Activated CD4-positive, alpha-beta T cell treated with anti-CD3 and anti-CD28 coated beads for 1 hour (primary cell): ENCODE data around the gene ZBTB7B.
A peak's percentile ranks its signal among the peaks of the same experiment; 100 is the strongest.

Experiments used
- DNase-seq: peaks from one replicate; pipeline ENCODE4 v3.0.0-alpha.2; 2020

The ZBTB7B gene

GRCh38 chr1:155002464-155003226, at the start of gene ZBTB7B:
Gene ZBTB7B, plus strand, starts transcription at chr1:155002802. Its CDS starts 11,859 bp downstream, at chr1:155014661.
- DNase-seq: no peak

GRCh38 chr1:154953611-154954038, 49.0 kb upstream of the ZBTB7B start:
- DNase-seq: no peak

DNA sequence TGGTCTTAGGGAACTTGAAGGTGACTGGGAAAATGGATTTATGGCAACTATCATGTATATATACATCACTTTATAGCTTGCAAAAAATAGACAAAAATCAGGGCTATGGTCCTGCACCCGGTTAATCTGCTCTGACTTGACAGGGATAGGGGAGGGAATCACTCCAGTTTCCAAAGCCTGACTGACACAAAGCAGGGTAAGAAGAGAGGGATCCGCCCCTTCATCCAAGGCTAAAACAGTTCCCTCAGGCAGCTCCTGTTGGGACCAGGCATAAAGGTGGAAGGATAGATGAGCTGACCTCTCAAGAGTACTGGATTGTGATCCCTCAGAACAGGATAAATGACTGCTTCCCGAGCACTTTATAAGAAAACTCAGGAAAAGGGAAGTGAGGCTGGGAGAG, 48.1 kb upstream of the ZBTB7B start:
- no peak for DNase-seq

DNA sequence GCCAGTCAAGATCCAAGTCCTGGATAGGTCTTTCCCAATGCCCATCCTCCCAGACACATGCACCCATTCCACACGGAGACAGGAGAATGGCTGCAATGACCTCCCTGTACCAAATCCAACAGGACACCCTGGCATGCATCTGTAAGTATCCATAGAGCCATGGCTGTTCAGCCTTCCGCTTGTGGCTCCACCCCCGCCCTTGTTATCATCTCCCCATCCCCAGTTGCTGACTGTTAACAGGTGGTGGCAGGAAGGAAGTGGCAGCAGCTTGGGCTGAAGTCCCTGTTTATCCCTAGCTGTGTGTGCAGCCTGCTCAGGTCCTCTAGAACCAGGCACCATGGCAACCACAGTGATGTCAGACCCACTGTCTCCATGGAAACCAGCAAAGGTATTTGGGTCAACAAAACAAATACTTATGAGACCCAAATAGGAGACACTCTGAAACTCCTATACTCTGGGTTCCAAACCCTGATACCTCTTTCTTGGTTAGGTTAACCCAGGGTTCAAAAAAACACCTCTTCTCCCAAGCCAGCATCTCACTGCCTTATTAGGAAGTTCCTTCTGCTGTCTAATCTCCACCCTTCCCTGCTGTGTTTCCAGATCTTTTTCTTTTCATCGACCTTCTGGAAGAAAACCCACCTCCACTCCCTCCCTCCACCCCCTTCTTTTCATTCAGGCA, 47.4 kb upstream of the ZBTB7B start:
- peak; percentile 85 for DNase-seq

GRCh38 chr1:154955718-154956543, 46.7 kb upstream of the ZBTB7B start, which contains the start of gene PBXIP1:
Gene PBXIP1, minus strand, starts transcription at chr1:154956099. Its CDS starts 2,378 bp downstream, at chr1:154953721.
- peak; percentile 67 for DNase-seq

DNA sequence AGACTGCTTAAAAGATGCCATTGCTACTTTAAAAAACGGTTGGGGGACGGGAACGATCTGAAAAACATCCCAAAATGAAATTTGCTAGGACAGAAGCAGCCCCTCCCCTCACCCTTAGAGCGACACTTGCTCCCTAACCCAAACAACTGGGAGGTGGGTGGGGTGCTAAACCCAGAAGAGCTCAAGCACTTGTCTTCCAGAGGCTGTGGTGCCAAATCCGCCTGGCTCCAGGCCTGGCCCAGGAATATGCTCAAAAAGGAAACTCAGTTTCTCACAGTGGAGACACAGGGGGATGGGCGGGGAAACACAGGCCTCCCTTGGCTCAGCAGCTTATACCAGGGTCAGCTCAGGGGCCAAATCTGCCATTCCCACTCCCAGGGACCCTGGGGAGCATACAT, 46.1 kb upstream of the ZBTB7B start:
- no peak for DNase-seq

DNA sequence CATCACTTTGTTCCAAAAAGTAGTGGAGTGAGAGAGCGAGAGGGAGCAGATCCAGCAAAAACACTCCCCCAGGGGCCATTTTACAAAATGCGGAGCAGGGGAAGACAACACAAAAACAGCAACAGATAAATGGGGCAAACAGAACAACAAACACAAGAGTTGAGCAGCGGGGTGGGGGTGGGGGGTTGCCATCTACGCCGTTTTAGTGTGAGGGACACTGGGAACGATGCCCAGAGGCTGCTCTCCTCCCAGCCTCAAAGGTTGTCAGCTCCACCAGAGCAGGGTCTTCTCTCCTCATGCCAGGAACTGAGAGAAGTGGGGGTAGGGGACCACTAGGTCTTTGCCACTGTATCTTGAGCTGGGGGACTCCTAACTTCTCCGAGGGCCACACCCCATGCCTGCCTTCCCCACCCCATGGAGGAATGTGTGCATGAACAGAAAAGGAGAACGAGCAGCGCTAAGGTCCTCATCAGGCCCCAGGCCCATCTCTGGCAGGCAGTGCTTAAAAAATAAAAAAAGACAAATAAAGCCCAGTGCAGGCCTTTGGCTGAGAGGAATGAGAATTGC, 45.4 kb upstream of the ZBTB7B start:
- no peak for DNase-seq

DNA sequence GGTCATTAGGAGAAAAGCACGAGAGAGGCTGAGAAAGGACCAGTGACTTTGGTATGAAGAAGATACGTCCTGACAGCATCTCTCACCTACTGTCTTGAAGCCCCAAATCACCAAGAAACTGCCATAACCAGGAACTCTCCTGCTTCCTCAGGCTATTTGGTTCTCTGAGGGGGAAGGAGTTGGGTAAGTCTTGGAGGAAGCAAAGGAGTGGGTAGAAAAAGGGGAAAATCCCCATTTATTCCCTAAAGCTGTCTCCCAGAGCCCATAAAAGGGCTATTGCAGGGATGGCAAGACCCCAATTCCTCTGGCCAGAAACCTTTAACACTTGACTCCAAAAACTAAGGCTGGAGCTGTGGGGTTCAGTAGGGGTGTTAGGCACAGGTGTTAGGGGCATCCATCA, 44.6 kb upstream of the ZBTB7B start:
- DNase-seq: no peak

GRCh38 chr1:154958681-154959425, 43.7 kb upstream of the ZBTB7B start:
- DNase-seq: no peak

DNA sequence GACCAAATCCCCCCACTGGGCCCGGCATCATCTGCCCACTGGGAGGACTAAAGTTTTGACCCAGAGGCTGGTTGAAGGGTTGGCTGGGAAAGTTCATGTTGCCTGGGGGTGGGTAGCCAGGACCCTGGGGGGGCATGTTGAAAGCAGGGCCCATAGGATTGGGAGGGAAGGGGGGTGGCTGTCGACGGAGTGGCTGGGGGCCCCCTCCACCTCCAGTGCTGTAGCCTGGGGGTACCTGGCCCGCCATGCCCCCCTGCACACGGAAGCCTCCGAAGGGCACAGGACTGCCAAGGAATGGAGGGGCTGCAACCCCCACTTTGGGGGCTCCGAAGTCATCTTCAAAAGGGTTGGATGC, 43.2 kb upstream of the ZBTB7B start:
- no peak for DNase-seq

- DNase-seq: no peak
These were observed 42.0 kb upstream of the ZBTB7B start for GRCh38 chr1:154960446-154961136.

DNA sequence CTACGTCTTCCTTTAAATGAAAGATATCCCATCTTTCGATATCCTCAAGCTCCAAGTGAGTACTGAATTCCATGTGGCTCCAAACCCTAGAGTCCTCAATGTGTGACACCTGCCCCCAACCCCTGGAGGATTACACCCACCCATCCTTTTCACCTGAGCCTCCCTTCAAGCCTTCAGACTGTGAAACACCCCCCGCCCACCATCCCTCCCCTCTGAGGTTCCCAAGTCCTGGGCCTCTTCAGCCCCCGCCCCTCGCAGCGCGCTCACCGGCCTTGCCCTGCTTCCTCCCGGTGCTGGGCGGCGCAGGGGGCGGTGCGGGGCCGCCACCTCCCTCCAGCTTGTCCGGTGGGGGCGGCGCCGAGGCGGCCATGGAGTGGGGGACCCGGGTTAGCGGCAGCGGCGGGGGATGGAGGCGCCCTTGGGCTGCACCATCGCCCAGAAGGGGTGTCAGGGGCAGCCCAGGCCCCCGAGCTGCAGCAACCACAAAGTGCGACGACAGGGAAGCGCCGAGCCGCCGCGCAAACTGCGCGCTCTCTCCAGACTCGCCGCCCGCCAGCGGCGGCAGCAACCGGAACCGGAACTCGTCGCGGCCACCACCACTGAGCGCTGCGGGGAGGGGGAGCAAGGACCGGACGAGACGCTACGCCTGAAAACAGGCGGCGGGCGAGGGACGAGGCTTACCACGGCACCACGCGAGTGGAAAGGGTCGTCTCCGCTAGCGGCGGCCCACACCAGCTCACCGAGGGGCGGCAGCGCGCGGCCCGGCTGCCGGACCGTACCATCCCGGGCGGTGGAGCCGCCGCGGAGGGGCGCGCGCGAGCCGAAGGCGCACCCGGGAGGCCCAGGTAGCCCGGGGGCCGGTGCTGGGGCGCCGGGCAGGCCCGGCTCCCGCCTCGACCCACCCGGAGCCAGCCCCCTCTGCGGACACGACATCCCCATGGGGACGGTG, 41.1 kb upstream of the ZBTB7B start, which contains the start of gene PYGO2:
Gene PYGO2 (minus strand): TSS at position 576 of the 949 bp plus-strand sequence. CDS start 206 bp downstream, at position 370.
- peak; percentile 67 for DNase-seq

DNA sequence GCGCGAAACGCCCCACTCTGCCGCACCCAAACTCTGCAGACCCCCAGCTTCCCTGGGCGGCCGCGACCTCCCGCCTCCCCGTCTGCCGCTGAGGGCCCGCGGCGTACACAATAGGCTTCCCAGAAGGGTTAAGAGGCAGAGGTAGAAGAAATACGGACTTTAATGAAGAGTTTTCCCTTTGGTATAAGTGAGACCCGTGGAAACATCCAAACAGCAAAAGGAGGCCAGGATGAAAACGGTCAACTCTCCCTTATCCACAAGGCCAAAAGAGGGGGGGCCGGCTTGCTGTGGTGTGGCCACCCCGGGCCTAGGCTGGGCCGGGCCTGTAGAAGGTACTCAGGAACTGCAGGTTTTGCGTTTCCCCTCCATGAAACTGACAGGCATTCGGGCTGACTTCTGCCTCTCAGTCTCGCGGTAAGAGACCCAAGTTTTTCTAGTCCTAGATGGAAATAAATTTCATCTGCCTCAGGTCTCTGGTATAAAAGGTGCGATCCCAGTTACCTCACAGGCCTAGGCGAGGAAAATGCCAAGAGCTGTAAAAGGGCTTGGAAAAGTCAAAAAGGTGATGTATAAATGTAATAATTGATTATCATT, 40.3 kb upstream of the ZBTB7B start:
- DNase-seq: no peak

- no peak for DNase-seq
These were observed 39.7 kb upstream of the ZBTB7B start for GRCh38 chr1:154962795-154963330.

- DNase-seq: no peak
These were observed 39.0 kb upstream of the ZBTB7B start for GRCh38 chr1:154963643-154964042.

- DNase-seq: no peak
These were observed 38.2 kb upstream of the ZBTB7B start for GRCh38 chr1:154964359-154964758.

- no peak for DNase-seq
These were observed 36.5 kb upstream of the ZBTB7B start for GRCh38 chr1:154966111-154966510.

- DNase-seq: no peak
These were observed 35.2 kb upstream of the ZBTB7B start for GRCh38 chr1:154967331-154967950.

DNA sequence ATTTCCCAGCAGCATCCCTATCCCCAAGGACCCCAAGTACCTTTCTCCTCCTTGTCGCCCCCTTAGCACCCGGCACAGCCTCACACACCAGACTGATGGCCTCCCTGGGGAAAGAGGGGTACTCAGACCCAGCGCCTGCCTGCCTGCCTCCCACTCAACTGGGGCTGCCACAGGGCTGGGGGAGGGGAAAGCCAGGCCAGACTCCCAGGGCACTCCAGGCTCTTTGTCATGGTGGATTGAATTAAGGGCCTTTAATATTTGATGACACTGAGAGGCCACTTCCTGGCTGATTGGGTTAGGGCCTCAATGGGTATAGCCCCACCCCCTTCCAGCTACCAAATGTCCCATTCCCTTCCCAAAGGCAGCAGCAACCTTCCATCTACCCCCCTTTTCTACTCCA, 33.9 kb upstream of the ZBTB7B start:
- no peak for DNase-seq
